Left lung (tissue), 10 donors: ENCODE measurements around the gene ENPP3. TPM values are rescaled to one million over a fixed set of nuclear protein-coding genes. Genes with fewer than 3 reads are reported as not detected.
A peak's percentile ranks its signal among the peaks of the same experiment; 100 is the strongest.

Source experiments
- ATAC-seq: fragments of 200-7000 bp; cut with Tn5 transposase; one replicate; pipeline ENCODE4 v1.9.1; 2020; ENCODE audit warnings: moderate library complexity
- DNase-seq, 4 donors: peaks; one replicate each; pipeline ENCODE4 v3.0.0-alpha.2; 2013 to 2020
- H3K27ac ChIP-seq, 2 donors: fragments of 200-600 bp; sonication (generic) in 1 of 2; one replicate each; pipeline versions ENCODE4 v1.5.0 to v1.8.0; 2020 to 2021
- H3K27me3 ChIP-seq, 2 donors: fragments of 200-600 bp; sonication (generic) in 1 of 2; one replicate each; pipeline versions ENCODE4 v1.5.0 to v1.8.0; 2020 to 2021
- H3K36me3 ChIP-seq, 2 donors: fragments of 200-600 bp; sonication (generic) in 1 of 2; one replicate each; pipeline versions ENCODE4 v1.5.0 to v1.8.0; 2020 to 2021
- H3K4me1 ChIP-seq, 2 donors: fragments of 200-600 bp; one replicate each; pipeline ENCODE4 v1.8.0; 2021
- H3K4me3 ChIP-seq, 2 donors: fragments of 200-600 bp; sonication (generic) in 1 of 2; one replicate each; pipeline versions ENCODE4 v1.5.0 to v1.8.0; 2020 to 2021; ENCODE audit warnings: mild to moderate bottlenecking in 1 of 2
- H3K9me3 ChIP-seq, 2 donors: fragments of 200-600 bp; sonication (generic) in 1 of 2; one replicate each; pipeline versions ENCODE4 v1.5.0 to v1.8.0; 2020 to 2021
- CTCF ChIP-seq, 2 donors: fragments of 200-600 bp; sonication (generic) in 1 of 2; IDR thresholded peaks; one replicate each; pipeline versions ENCODE4 v1.5.0 to v1.8.0; 2021; ENCODE audit warnings: antibody characterized with exemption in 2 of 2
- intact Hi-C, 2 donors: fragments of 100-400 bp; cut with DNase I; formaldehyde crosslinking; loops; one replicate each; pipeline versions ENCODE4 v1.11.2 to v1.14.2; 2022
- polyA plus RNA-seq, 6 donors: library from polyadenylated mRNA; unstranded; fragments of 120-200 nt; gene quantifications; one replicate each; pipeline ENCODE4 v1.2.1, GENCODE V29; 2013; ENCODE audit not compliant: insufficient read length in 6 of 6
- total RNA-seq, 2 donors: library from RNA; stranded (reverse); fragmentation: NEBNext Ultra II Directional; extraction: Animal tissue kit (Norgen Biotek cat#: 25700); gene quantifications; one replicate each; pipeline ENCODE4 v1.2.1, GENCODE V29; 2021
- donor health status: DM: no; HTN: yes; CAD: no.
- donor health status: DM: no; HTN: no; CAD: no.

The ENPP3 gene
- total and polyA plus RNA-seq, 8 donors: 0.44 to 1.5 (median 0.90) TPM

- DNase-seq: peak; percentile 93 to 98 (median 94)
- H3K27me3 ChIP-seq: no peaks in the 10 kb centered on the region
- peak; percentile 90 to 91 for TF ChIP-seq CTCF (IDR thresholded peaks at IDR 0.05)
- intact Hi-C loops: no loop called here
- no peaks in the 10 kb centered on the region for H3K9me3 ChIP-seq
- peak within 1 kb of the TSS; percentile 84 to 85 for H3K4me3 ChIP-seq
- ATAC-seq: peak; percentile 99
- H3K27ac ChIP-seq: peak within 1 kb of the TSS; percentile 78 to 82
- peaks cover 0 to 31% of the 10 kb centered on the region in 2 donors for H3K36me3 ChIP-seq
- peaks cover 7 to 19% of the 10 kb centered on the region in 2 donors for H3K4me1 ChIP-seq
Measured at GRCh38 chr6:131627724-131628682, 9.1 kb upstream of the ENPP3 start, which contains the start of gene MED23. Gene MED23, minus strand, starts transcription at chr6:131628242. Its CDS starts 193 bp downstream, at chr6:131628049.

GRCh38 chr6:131628726-131629125 is 8.4 kb upstream of the ENPP3 start:
- intact Hi-C loops: no loop called here
- no peaks in the 10 kb centered on the region for H3K27me3 ChIP-seq
- TF ChIP-seq CTCF (IDR thresholded peaks at IDR 0.05): no peak
- ATAC-seq (no peak), DNase-seq (no peak)
- no peaks in the 10 kb centered on the region for H3K9me3 ChIP-seq
- H3K4me1 ChIP-seq: peaks cover 7 to 19% of the 10 kb centered on the region in 2 donors
- H3K27ac ChIP-seq: peak overlapping the region in 1 of 2 donors; percentile 82
- peaks cover 0 to 24% of the 10 kb centered on the region in 2 donors for H3K36me3 ChIP-seq
- H3K4me3 ChIP-seq: peak overlapping the region; percentile 84 to 85

- no peak overlapping the region for H3K4me3 ChIP-seq
- ATAC-seq: no peak
- H3K9me3 ChIP-seq: no peaks in the 10 kb centered on the region
- peaks cover 0 to 14% of the 10 kb centered on the region in 2 donors for H3K36me3 ChIP-seq
- no peak for TF ChIP-seq CTCF (IDR thresholded peaks at IDR 0.05)
- no peak for DNase-seq
- peak overlapping the region; percentile 39 to 42 for H3K27ac ChIP-seq
- intact Hi-C loops: no loop called here
- no peaks in the 10 kb centered on the region for H3K27me3 ChIP-seq
- peaks cover 7 to 19% of the 10 kb centered on the region in 2 donors for H3K4me1 ChIP-seq
Measured at GRCh38 chr6:131629651-131630050, 7.5 kb upstream of the ENPP3 start.

GRCh38 chr6:131631625-131632289 is 5.3 kb upstream of the ENPP3 start:
- H3K4me3 ChIP-seq: no peak overlapping the region
- peaks cover 7 to 16% of the 10 kb centered on the region in 2 donors for H3K4me1 ChIP-seq
- no peak for DNase-seq
- no peaks in the 10 kb centered on the region for H3K27me3 ChIP-seq
- H3K27ac ChIP-seq: no peak overlapping the region
- no peaks in the 10 kb centered on the region for H3K9me3 ChIP-seq
- H3K36me3 ChIP-seq: no peaks in the 10 kb centered on the region
- intact Hi-C loops: no loop called here
- no peak for ATAC-seq
- TF ChIP-seq CTCF (IDR thresholded peaks at IDR 0.05): no peak
